B cell (primary cell): Measurements from ENCODE around the gene PLRG1. TPM values are rescaled to one million over a fixed set of nuclear protein-coding genes. Genes with fewer than 3 reads are reported as not detected.

ENCODE experiments used
- ATAC-seq: fragments of 200-7000 bp; cut with Tn5 transposase; one replicate; pipeline ENCODE4 v1.10.0; 2021; ENCODE audit warnings: low read depth, mild to moderate bottlenecking, moderate number of reproducible peaks, moderate library complexity
- CTCF ChIA-PET: fragments of 350-600 bp; sonication (Branson Sonifier 250); formaldehyde crosslinking; loops from one replicate; lab custom pipeline; 2021; ENCODE audit warnings: antibody characterized with exemption, inconsistent platforms; lab: Charles Lee
- POLR2A ChIA-PET: fragments of 350-600 bp; sonication (Branson Sonifier 250); formaldehyde crosslinking; loops from one replicate; lab custom pipeline; 2021; ENCODE audit warnings: antibody characterized with exemption; lab: Charles Lee
- DNase-seq: peaks from one replicate; pipeline ENCODE4 v3.0.0; 2013
- H2AFZ ChIP-seq: 2 replicates; pipeline ENCODE4 v1.6.1; 2012; ENCODE audit warnings: mild to moderate bottlenecking, low read depth, low read length; ENCODE audit not compliant: insufficient read depth, poor library complexity, severe bottlenecking
- H3K27ac ChIP-seq, 2 donors: 1 replicate in 1 of 2; 2 replicates in 1 of 2; pipeline ENCODE4 v1.5.1; 2012 to 2013; ENCODE audit warnings: low read length in 2 of 2, mild to moderate bottlenecking in 2 of 2, moderate library complexity in 1 of 2
- H3K27me3 ChIP-seq, 4 experiments: fragments of 200-600 bp in 1 of 4; sonication (generic) in 1 of 4; replicated peaks in 1 of 4; 1 replicate in 2 of 4; 2 replicates in 2 of 4; pipeline versions ENCODE4 v1.6.1 to v1.7.0; 2013 to 2016; ENCODE audit warnings: low read length in 3 of 4, mild to moderate bottlenecking in 2 of 4, mixed read lengths in 1 of 4, moderate library complexity in 1 of 4; ENCODE audit not compliant: insufficient read depth in 4 of 4, control insufficient read depth in 3 of 4; ENCODE audit errors: control extremely low read depth in 1 of 4
- H3K36me3 ChIP-seq, 2 experiments: replicated peaks in 1 of 2; 1 replicate in 1 of 2; 2 replicates in 1 of 2; pipeline versions ENCODE4 v1.6.1 to v1.7.1; 2013; ENCODE audit warnings: low read length in 1 of 2; ENCODE audit not compliant: insufficient read depth in 2 of 2, control insufficient read depth in 1 of 2; ENCODE audit errors: control extremely low read depth in 1 of 2, extremely low read depth in 1 of 2
- H3K4me1 ChIP-seq, 2 donors: fragments of 200-600 bp in 1 of 2; sonication (generic) in 1 of 2; 1 replicate in 1 of 2; 2 replicates in 1 of 2; pipeline versions ENCODE4 v1.5.1 to v1.6.1; 2013 to 2017; ENCODE audit warnings: low read length in 2 of 2; ENCODE audit not compliant: control insufficient read depth in 2 of 2, insufficient read depth in 2 of 2
- H3K4me2 ChIP-seq: replicated peaks from 2 replicates; pipeline ENCODE3; 2012; ENCODE audit warnings: mild to moderate bottlenecking, low read depth, low read length; ENCODE audit not compliant: poor library complexity, severe bottlenecking
- H3K4me3 ChIP-seq, 5 experiments: fragments of 200-600 bp in 1 of 5; sonication (generic) in 1 of 5; 1 replicate in 3 of 5; 2 replicates in 2 of 5; pipeline versions ENCODE4 v1.5.1 to v1.7.0; 2011 to 2016; ENCODE audit warnings: low read length in 4 of 5, mild to moderate bottlenecking in 4 of 5, low read depth in 2 of 5, control low read depth in 1 of 5, moderate library complexity in 1 of 5; ENCODE audit not compliant: insufficient read depth in 1 of 5; ENCODE audit errors: control extremely low read depth in 1 of 5, extremely low read depth in 1 of 5
- H3K79me2 ChIP-seq: fragments of 200-600 bp; sonication (generic); one replicate; pipeline ENCODE4 v1.6.0; 2016; ENCODE audit warnings: low read length; ENCODE audit not compliant: control insufficient read depth, insufficient read depth
- H3K9ac ChIP-seq: fragments of 200-600 bp; sonication (generic); 2 replicates; pipeline ENCODE4 v1.6.1; 2017; ENCODE audit warnings: mild to moderate bottlenecking, low read length, moderate library complexity
- H3K9me3 ChIP-seq, 3 donors: one replicate each; pipeline versions ENCODE4 v1.6.1 to v1.7.1; 2013; ENCODE audit warnings: low read length in 2 of 3; ENCODE audit not compliant: control insufficient read depth in 2 of 3, insufficient read depth in 1 of 3; ENCODE audit errors: control extremely low read depth in 1 of 3
- H4K20me1 ChIP-seq: 2 replicates; pipeline ENCODE4 v1.6.0; 2012; ENCODE audit warnings: mild to moderate bottlenecking, low read length; ENCODE audit not compliant: insufficient read depth, control insufficient read depth, poor library complexity, severe bottlenecking
- H3K27ac Mint-ChIP-seq: one replicate; pipeline ENCODE4 v1.8.0; 2021; ENCODE audit warnings: mixed read lengths
- H3K27me3 Mint-ChIP-seq: one replicate; pipeline ENCODE4 v1.8.0; 2021; ENCODE audit warnings: mixed read lengths
- H3K4me1 Mint-ChIP-seq: one replicate; pipeline ENCODE4 v1.8.0; 2021; ENCODE audit warnings: mixed read lengths
- H3K4me3 Mint-ChIP-seq: one replicate; pipeline ENCODE4 v1.8.0; 2021; ENCODE audit warnings: mixed read lengths
- H3K9me3 Mint-ChIP-seq: one replicate; pipeline ENCODE4 v1.8.0; 2022; ENCODE audit warnings: mixed read lengths; ENCODE audit not compliant: insufficient read depth
- EZH2 ChIP-seq: IDR thresholded peaks from 2 replicates; pipeline ENCODE4 v1.6.1; 2012; ENCODE audit warnings: borderline replicate concordance, low read depth, mild to moderate bottlenecking, moderate library complexity, low read length; ENCODE audit not compliant: insufficient read depth, poor library complexity, severe bottlenecking
- WGBS: methylation state at CpG from one replicate; pipeline ENCODE4 v1.1.5; 2013; ENCODE audit warnings: missing lambda C conversion rate; ENCODE audit not compliant: insufficient coverage; 5-methylcytosine and 5-hydroxymethylcytosine counted together
- intact Hi-C: fragments of 100-400 bp; cut with micrococcal nuclease; formaldehyde crosslinking; loops from one replicate; pipeline ENCODE4 v1.10.0; 2022
- polyA plus RNA-seq: library from polyadenylated mRNA; depleted of rRNA; stranded (reverse); fragments of >200 nt; gene quantifications from 2 replicates; pipeline ENCODE4 v1.2.3, GENCODE V29; 2012
- total RNA-seq, 2 donors: library from RNA; stranded (reverse); fragments of 120-200 nt in 1 of 2; gene quantifications; 1 replicate in 1 of 2; 2 replicates in 1 of 2; pipeline versions ENCODE4 v1.2.3 to v1.2.4, GENCODE V29; 2013 to 2022
- TF ChIP-seq, protein P1 (sequence below): fragments of 200-600 bp; IDR thresholded peaks from one replicate; pipeline ENCODE4 v1.8.0; 2022; ENCODE audit warnings: antibody characterized with exemption, mild to moderate bottlenecking

Gene PLRG1
- total and polyA plus RNA-seq, 2 donors (not counting 1 experiment from before 2014, with no cell fraction given): 41.8 to 79.0 TPM

DNA sequence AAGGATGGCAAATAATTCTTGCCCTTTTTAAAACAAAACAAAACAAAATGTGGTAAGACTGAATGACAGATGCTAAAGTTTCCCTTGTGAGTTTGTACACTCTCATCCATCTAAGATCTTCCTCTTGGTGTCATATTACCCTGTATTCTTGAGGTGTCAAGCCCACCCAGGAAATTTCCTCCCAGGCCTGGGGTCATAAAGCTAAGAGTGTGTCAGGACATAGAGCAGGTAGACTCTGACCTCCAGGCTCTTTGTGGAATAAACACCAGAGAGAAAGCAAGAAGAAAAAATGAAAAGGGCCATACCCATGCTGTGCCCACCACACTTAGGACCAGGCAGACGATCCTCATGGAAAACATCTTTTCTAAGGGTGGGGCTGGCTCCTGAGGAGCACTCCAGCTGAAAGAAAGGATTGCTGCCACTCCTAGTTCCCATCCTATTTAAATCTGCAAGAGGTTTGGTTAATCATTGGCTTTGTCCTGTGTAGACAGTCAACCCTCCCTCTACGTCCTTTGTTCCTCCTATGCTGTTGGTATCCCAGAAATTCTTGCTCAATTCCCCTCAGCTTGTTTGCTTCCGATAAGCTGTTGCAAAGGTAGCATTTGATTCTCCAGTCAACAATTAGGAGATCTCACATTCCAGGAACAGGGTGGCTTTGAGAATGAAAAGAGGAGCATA, 40.3 kb upstream of the PLRG1 start, which contains the start of gene FGA:
Gene FGA, minus strand, starts transcription at position 414 of the 678 bp plus-strand sequence. Its CDS starts 55 bp downstream, at position 359.
- Histone ChIP-seq H3K4me2 (no peak within 1 kb of the TSS), H3K27me3 (peaks cover 0 to 10% (median 2%) of the 10 kb centered on the region in 4 experiments), H2AFZ (no peak within 1 kb of the TSS), H3K4me1 (no peaks in the 10 kb centered on the region), H3K9ac (no peak within 1 kb of the TSS), H3K9me3 (no peaks in the 10 kb centered on the region), H3K79me2 (no peaks in the 10 kb centered on the region), H4K20me1 (no peaks in the 10 kb centered on the region), H3K4me3 (no peak within 1 kb of the TSS), H3K27ac (no peak within 1 kb of the TSS), H3K36me3 (no peaks in the 10 kb centered on the region)
- peaks cover 27% of the 10 kb centered on the region for H3K27me3 Mint-ChIP-seq
- no peak within 1 kb of the TSS for H3K27ac Mint-ChIP-seq
- TF ChIP-seq EZH2: no peak
- TF ChIP-seq, protein P1, sequence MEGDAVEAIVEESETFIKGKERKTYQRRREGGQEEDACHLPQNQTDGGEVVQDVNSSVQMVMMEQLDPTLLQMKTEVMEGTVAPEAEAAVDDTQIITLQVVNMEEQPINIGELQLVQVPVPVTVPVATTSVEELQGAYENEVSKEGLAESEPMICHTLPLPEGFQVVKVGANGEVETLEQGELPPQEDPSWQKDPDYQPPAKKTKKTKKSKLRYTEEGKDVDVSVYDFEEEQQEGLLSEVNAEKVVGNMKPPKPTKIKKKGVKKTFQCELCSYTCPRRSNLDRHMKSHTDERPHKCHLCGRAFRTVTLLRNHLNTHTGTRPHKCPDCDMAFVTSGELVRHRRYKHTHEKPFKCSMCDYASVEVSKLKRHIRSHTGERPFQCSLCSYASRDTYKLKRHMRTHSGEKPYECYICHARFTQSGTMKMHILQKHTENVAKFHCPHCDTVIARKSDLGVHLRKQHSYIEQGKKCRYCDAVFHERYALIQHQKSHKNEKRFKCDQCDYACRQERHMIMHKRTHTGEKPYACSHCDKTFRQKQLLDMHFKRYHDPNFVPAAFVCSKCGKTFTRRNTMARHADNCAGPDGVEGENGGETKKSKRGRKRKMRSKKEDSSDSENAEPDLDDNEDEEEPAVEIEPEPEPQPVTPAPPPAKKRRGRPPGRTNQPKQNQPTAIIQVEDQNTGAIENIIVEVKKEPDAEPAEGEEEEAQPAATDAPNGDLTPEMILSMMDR: no peak
- H3K4me3 Mint-ChIP-seq: no peak within 1 kb of the TSS
- no peak for DNase-seq
- intact Hi-C loops: no loop called here
- ChIA-PET POLR2A (no interaction called here), CTCF (no interaction called here)
- no CpG with 5 or more reads among the region's 3 CpGs for WGBS
- ATAC-seq: no peak
- H3K9me3 Mint-ChIP-seq: no peaks in the 10 kb centered on the region
- H3K4me1 Mint-ChIP-seq: no peaks in the 10 kb centered on the region
